HG02678 (cell line): ENCODE data around the gene GADD45GIP1.

Source experiments
- ATAC-seq: cut with Tn5 transposase; IDR thresholded peaks from one replicate; pipeline ENCODE4 v1.9.1; 2021; ENCODE audit warnings: mild to moderate bottlenecking, moderate library complexity; ENCODE audit not compliant: unreplicated experiment

GADD45GIP1 gene

GRCh38 chr19:12956446-12957388 lies at the start of gene GADD45GIP1:
GADD45GIP1 (minus strand) TSS chr19:12957223; CDS start chr19:12957212, 11 bp downstream.
- peak; percentile 83 for ATAC-seq

DNA sequence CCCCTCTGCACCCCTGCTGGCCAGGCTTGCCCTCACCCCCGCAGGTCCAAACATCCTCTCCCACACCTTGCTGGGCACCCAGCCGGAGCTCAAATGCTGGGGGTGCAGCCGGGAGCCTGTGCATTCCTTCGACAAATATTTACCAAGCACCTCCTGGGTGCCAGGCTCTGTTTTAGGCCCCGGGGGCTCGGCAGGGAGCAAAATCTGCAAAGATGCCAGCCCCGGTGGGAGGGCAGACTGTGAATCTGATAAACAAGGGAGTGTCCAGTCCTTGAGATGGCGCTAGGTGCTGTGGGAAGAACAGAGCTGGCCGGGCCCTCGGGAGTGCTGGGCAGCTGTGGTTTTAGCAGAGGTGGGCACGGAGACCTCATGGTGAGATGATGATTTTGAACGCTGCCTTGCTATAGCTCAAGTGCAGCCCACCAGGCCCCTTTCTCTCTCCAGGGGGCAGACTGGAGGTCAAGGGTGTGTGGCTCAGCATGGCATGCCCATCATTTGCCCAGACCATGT lies 48.9 kb upstream of the GADD45GIP1 start:
- no peak for ATAC-seq

DNA sequence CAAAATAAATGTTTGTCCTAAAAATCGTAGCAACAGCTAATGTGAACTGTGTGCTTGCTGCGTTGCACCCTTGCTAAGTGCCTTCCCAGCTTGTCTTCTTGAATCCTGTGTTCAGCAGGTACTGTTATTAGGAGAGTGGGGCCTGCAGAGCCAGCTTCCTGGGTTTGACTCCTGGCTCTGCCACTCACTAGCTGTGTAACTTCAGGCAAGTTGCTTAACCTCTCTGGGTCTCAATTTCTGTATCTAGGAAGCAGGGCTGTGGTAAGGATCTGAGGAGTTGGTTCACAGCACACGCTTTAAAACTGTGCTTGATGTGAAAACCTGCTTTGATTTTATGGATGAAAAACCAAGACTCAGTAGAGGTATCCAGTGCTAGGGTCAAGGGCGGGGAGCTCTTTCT lies 48.2 kb upstream of the GADD45GIP1 start:
- ATAC-seq = no peak

GRCh38 chr19:13004273-13004672 lies 47.2 kb upstream of the GADD45GIP1 start:
- ATAC-seq = no peak

GRCh38 chr19:13003081-13003480 lies 46.1 kb upstream of the GADD45GIP1 start:
- no peak for ATAC-seq

GRCh38 chr19:13002166-13002898 lies 45.3 kb upstream of the GADD45GIP1 start:
- no peak for ATAC-seq

- ATAC-seq = no peak
These were observed 44.6 kb upstream of the GADD45GIP1 start for GRCh38 chr19:13001502-13002165.

- no peak for ATAC-seq
These were observed 44.1 kb upstream of the GADD45GIP1 start for GRCh38 chr19:13001166-13001501.

GRCh38 chr19:12997967-12998940 lies 41.2 kb upstream of the GADD45GIP1 start:
- no peak for ATAC-seq

DNA sequence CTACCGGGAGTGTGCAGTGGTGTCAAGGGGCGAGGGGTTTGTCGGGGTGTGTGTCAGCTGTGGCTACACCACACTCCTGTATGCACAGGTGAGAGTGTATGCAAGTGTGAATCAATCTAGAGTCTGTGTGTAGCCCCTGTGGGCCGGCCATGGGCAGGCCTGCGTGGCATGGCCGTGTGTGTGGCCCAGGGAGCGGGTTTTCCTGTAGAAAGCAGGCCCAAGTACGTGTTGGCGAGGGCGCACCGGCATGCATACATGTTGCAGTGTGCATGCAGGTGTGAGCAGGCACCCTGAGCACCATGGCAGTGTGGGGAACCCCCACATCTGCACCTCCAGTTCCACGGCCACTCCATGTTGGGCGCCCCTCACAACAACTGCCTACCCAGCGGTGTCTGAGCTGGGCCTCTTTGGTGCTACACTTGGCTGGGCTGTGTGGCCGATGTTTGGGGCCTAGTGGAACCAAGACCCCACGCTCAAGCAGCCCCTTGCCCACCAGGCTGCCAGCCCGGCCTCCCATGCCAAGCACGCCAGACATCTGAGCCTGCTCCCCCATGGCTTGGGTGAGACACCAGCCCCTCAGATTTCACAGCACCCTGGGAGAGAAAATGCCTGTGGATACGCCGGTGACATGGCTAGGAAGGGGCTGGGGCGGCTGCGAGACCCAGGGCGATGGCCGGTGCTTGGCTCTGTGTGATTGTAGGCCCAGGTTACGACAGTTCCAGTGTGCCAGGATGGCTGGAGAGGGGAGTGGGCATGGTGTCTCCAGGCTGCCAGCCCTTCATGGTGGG lies 40.4 kb upstream of the GADD45GIP1 start:
- no peak for ATAC-seq

DNA sequence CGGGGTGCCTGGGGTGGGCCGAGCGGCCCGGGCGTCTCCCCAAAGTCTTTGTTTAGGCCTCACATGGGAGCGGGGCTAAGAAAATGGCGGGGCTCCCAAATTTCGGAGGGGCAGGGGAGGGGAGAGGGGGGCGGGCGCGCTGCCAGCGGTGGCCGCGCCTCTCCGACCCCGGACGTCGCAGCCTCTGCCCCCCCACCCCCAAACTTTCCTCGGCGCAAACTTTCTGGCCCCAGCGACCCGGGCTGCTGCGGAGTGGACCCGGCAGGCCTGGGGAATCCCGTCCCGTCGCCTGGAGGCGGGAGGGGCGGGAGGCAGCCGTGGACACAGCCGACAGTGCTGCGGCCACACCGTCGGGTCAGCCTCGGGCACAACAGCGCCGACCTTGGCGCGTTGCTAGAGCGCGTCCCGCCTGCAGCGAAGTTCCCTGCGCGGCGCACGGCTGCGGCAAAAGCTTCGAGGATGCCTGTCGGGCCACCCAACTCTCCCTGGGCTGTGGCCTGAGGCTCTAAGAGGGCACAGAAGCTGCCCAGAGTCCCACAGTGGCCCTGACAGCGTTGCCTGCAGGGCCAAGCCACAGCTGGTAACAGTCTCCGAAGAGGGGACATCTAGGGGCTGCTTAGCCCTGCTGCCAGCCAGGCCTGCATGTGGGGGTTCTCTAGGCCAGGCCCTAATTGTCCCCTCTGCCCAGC lies 39.5 kb upstream of the GADD45GIP1 start:
- no peak for ATAC-seq

DNA sequence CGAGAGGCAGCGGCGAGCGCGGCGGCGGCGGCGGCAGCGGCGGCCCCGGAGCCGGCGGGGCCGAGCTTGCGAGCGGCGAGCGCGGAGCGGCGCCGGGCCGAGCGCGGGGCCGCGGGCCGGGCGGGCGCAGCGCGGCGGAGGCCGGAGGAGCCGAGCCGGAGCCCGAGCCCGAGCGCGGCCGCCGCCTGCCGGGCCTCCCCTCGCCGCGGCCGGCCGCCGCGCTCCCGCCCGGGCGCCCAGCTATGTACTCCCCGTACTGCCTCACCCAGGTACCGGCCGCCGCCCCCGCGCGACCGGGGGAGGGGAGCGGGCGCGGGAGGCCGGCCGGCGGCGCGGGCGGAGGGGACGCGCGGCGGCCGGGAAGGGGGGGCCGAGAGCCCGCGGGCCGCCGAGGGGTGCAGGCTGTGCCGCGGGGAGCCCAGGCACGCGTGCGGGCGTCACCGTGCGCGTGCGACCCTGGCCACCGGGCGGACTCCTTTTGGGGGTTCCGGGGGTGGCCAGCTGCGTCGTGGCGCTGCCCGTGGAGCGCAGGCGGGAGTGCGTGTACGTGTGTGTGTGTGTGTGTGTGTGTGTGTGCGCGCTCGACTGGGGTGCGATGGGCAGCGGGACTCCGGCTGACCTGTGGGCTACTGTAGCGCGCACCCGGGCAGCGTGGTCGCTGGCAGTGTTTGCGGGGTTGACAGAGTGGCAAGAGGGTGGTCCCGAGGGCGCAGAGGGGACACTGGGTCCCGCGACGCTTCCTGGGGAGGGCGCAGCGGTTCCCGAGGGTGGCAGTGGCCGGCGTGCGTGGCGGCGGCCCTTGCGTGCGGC lies 38.8 kb upstream of the GADD45GIP1 start:
- ATAC-seq = no peak

GRCh38 chr19:12994701-12995595 lies 37.9 kb upstream of the GADD45GIP1 start, which contains the start of gene NFIX:
NFIX (plus strand) TSS chr19:12995475; CDS start chr19:12995838, 363 bp downstream.
- no peak for ATAC-seq

DNA sequence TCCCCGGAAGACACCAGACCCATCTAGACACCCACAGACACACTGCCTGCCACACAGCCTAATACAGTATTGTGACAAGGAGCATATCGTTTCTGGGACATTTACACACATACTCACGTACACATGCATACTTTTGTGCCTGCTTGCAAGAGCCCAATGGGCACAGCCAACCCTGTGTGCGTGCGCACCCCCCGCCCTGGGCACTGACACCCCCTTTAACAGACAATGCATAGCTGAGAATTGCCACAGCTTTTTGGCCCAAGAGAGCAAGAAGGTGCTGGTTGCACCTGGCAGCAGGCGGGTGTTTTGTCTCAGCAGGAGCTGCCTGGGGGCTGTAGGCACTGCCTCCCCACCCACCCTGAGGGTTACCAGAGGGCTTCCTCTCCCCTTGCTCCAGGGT lies 36.5 kb upstream of the GADD45GIP1 start:
- no peak for ATAC-seq

DNA sequence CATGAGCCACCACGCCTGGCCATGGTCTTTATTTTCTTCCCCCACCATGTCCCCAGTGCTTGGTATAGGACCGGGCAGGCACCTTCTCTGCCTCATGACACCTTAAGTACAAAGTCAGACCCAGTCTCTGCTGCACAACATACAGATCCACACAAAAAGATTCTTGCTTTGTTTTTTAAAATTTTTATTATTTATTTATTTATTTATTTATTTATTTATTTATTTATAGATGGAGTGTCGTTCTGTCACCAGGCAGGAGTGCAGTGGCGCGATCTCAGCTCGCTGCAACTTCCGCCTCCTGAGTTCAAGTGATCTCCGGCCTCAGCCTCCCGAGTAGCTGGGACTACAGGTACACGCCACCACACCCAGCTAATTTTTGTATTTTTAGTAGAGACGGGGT lies 35.7 kb upstream of the GADD45GIP1 start:
- ATAC-seq = no peak

DNA sequence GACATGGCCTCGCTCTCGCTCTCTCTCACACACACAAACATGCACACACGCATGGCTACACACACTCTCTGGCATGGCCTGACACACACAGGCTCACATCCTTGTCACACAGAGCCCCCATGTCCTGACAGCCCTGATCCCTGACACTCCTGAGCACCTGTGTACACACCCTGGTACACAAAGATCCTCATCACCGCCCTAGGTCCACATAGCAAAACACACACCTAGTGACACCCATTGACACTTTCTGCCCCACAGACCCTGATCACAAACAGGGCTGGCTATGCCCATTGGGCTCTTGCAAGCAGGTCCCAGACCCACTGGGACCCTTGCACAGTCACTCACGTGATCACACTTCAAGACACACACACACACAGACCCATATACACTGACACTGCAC lies 34.3 kb upstream of the GADD45GIP1 start:
- ATAC-seq = no peak

DNA sequence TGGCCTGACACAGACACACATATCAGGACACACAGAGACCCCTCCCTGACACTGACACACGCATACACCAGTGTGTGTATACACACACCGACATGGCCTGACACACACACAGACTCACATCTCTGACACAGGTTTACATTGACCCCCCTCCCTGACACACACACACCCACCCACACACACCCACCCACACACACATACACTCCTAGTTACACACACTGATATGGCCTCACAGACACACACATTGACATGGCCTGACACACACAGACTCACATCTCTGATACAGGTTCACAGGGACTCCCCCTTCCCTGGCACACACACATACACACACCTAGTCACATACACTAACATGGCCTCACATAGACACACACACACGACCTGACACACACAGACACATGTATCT lies 33.8 kb upstream of the GADD45GIP1 start:
- ATAC-seq = no peak
